Activated naive CD8-positive, alpha-beta T cell treated with anti-CD3 and anti-CD28 coated beads, Interleukin-2, amount 10 ng/mL, durations not matched to agents 7 days and 5 days (primary cell): ENCODE data around the gene WDR59. TPM values are rescaled to one million over a fixed set of nuclear protein-coding genes. Genes with fewer than 3 reads are reported as not detected.
A peak's percentile ranks its signal among the peaks of the same experiment; 100 is the strongest.
"Not testable (repeated sequence)": the region's sequence is repeated elsewhere in the genome, so short reads cannot be mapped to it uniquely, and the experiment has no call there.

Experiments used
- ATAC-seq: fragments of 150-1000 bp; cut with Tn5 transposase; one replicate; pipeline ENCODE4 v1.10.0; 2021; ENCODE audit warnings: low read depth, moderate library complexity
- POLR2A ChIA-PET: fragments of 350-600 bp; sonication (Branson Sonifier 250); formaldehyde crosslinking; loops from one replicate; lab custom pipeline; 2021; ENCODE audit warnings: antibody characterized with exemption; lab: Charles Lee
- DNase-seq: peaks from one replicate; pipeline ENCODE4 v3.0.0; 2021
- H3K27ac Mint-ChIP-seq: one replicate; pipeline ENCODE4 v1.8.0; 2022; ENCODE audit warnings: mild to moderate bottlenecking, mixed read lengths
- H3K27me3 Mint-ChIP-seq: one replicate; pipeline ENCODE4 v1.8.0; 2022; ENCODE audit warnings: mild to moderate bottlenecking, moderate library complexity, mixed read lengths
- H3K36me3 Mint-ChIP-seq: one replicate; pipeline ENCODE4 v1.8.0; 2021; ENCODE audit warnings: mild to moderate bottlenecking, mixed read lengths
- H3K4me1 Mint-ChIP-seq: one replicate; pipeline ENCODE4 v1.8.0; 2021; ENCODE audit warnings: mixed read lengths
- H3K4me3 Mint-ChIP-seq: one replicate; pipeline ENCODE4 v1.8.0; 2022; ENCODE audit warnings: mild to moderate bottlenecking, moderate library complexity, mixed read lengths
- H3K9me3 Mint-ChIP-seq: one replicate; pipeline ENCODE4 v1.8.0; 2021; ENCODE audit warnings: mixed read lengths
- total RNA-seq, 2 experiments: library from RNA; stranded (reverse); gene quantifications; one replicate each; pipeline ENCODE4 v1.2.3, GENCODE V29; 2021

The WDR59 gene
- total RNA-seq, 2 experiments from 2014 or later, result 80.5 to 81.2 TPM

DNA sequence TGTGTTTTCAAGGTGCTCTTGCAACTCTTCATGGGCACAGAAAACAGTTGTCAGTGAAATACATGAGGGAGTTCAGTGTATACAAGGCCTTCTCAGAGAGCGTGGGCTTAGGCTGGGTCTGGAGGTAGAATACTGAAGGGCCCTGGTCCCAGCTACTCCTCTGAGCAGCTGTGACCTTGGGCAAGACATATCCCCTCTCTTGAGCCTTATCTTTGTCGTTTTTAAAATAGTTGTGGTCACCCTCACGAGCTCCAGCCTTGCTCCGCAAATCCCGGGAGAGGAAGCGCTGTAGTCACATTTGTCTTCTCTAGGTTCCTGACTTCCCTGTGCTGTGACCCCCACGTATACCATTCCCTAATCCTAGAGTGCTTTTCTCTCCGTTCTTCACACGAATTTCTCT is 17.6 kb upstream of the WDR59 start:
- Mint-ChIP-seq H3K9me3 (no peaks in the 10 kb centered on the region), H3K4me3 (no peak overlapping the region), H3K4me1 (peaks cover 15% of the 10 kb centered on the region), H3K27ac (no peak overlapping the region), H3K27me3 (peaks cover 14% of the 10 kb centered on the region), H3K36me3 (peaks cover 2% of the 10 kb centered on the region)
- ATAC-seq (no peak), DNase-seq (no peak)
- POLR2A ChIA-PET, result interaction anchor here (1.0 kb wide), 1 partner anchor 17 kb away, joined by 3 read pairs; the partner anchor contains the start of gene WDR59

GRCh38 chr16:75000481-75001081 is 15.7 kb upstream of the WDR59 start:
- ATAC-seq (no peak), DNase-seq (no peak)
- Mint-ChIP-seq H3K36me3 (peaks cover 2% of the 10 kb centered on the region), H3K9me3 (no peaks in the 10 kb centered on the region), H3K27me3 (peaks cover 25% of the 10 kb centered on the region), H3K27ac (no peak overlapping the region), H3K4me3 (peak overlapping the region; percentile 81), H3K4me1 (peaks cover 15% of the 10 kb centered on the region)
- POLR2A ChIA-PET, result interaction anchor here (0.7 to 3.0 kb wide), 2 partner anchors 99 to 110 kb away, joined by 3 to 45 read pairs; no protein-coding TSS in a partner anchor

DNA sequence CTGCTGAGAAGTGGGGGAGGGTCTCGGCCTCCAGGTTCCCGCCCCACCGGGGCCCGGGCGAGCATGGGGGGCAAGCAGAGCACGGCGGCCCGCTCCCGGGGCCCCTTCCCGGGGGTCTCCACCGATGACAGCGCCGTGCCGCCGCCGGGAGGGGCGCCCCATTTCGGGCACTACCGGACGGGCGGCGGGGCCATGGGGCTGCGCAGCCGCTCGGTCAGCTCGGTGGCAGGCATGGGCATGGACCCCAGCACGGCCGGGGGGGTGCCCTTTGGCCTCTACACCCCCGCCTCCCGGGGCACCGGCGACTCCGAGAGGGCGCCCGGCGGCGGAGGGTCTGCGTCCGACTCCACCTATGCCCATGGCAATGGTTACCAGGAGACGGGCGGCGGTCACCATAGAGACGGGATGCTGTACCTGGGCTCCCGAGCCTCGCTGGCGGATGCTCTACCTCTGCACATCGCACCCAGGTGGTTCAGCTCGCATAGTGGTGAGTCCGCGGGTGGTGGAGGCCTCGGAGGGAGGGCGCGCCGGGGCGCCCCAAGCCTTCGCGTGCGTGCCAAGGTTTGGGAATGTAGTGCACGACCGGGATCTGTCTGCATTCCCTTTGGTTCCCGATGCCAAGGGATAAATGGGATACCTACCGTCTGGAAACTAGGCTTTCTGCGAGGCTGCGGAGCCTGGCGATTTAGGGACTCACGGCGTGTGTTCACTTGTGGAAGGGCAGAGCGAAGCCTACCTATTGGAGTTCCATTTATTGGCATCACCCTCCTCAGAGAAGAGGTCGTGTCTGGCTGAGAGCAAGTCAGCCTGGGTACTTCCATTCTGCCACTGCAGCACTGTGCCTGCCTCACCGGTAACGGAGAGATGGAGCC is 14.9 kb upstream of the WDR59 start:
- H3K9me3 Mint-ChIP-seq, result no peaks in the 10 kb centered on the region
- ATAC-seq (peak; percentile 30), DNase-seq (peak; percentile 62)
- H3K36me3 Mint-ChIP-seq, result peaks cover 2% of the 10 kb centered on the region
- POLR2A ChIA-PET, result interaction anchor here (0.6 to 3.0 kb wide), 4 partner anchors 68 to 110 kb away, joined by 3 to 45 read pairs (median 3); no protein-coding TSS in a partner anchor
- H3K4me1 Mint-ChIP-seq, result peaks cover 15% of the 10 kb centered on the region
- peaks cover 25% of the 10 kb centered on the region for H3K27me3 Mint-ChIP-seq
- H3K4me3 Mint-ChIP-seq, result peak overlapping the region; percentile 81
- no peak overlapping the region for H3K27ac Mint-ChIP-seq

DNA sequence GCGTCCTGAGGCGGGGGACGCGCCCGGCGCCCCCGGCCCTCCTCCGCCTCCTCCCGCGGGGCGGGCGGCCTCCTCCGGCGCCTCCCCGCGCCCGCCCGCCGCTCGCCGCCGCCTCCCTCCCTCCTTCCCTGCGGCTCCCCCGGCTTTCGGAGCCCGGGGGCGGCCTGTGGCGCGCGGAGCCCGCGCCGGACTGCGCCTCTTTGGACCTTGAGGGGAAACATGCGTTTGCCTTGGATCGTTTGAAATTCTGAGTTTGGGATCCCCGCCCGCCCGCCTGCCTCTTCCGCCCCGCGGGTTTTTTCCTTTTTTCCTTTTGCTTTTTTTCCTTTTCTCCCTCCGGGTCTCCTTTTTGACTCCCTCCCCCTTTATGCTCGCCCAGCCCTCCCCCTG is 14.3 kb upstream of the WDR59 start:
- POLR2A ChIA-PET, result interaction anchor here (1.1 to 3.0 kb wide), 2 partner anchors 69 to 111 kb away, joined by 3 to 45 read pairs; no protein-coding TSS in a partner anchor
- Mint-ChIP-seq H3K36me3 (peaks cover 2% of the 10 kb centered on the region), H3K27ac (no peak overlapping the region), H3K27me3 (peaks cover 25% of the 10 kb centered on the region), H3K4me3 (peak overlapping the region; percentile 81), H3K9me3 (no peaks in the 10 kb centered on the region), H3K4me1 (peaks cover 15% of the 10 kb centered on the region)
- DNase-seq (no peak), ATAC-seq (peak; percentile 31)

DNA sequence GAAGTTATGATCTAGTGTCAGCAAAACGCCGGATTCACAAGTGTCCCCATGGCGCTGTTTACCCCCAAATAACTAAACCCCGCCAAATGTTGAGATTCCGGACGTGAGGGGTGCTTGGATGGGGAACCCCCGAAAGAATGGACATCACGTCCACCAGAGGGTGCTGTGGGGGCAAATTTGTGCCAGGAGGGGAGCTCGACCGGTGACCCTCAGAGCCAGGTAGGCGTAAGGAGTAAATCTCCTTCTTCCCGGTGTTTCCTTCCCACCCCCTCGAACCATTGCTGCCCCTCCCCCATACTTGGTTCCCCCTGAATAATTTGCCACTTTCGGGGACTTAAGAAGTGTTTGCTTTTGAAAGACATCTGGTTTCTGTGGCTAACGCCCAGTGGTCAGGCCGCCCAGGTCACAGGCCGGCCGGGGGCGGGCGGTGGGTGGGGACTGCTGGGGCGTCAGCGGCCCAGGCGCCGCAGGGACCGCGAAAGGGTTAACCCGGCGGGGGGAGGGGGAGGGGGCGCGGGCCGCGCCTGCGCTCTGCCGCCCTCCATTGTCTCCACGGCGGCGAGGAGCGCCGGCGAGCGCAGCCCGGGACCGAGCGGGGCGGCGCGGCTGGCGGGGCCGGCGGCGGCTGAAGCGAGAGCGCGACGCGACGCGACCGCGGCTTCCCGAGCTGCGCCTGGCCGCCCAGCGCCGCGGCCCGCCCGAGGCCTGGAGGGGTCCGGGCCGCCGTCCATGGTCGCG is 13.7 kb upstream of the WDR59 start, which contains the start of gene ZNRF1:
Gene ZNRF1, plus strand, starts transcription at position 544 of the 738 bp plus-strand sequence. CDS start 648 bp downstream, outside the sequence.
- H3K36me3 Mint-ChIP-seq, result peaks cover 2% of the 10 kb centered on the region
- H3K4me3 Mint-ChIP-seq, result peak within 1 kb of the TSS; percentile 81
- DNase-seq (peak; percentile 81), ATAC-seq (peak; percentile 85)
- H3K9me3 Mint-ChIP-seq, result no peaks in the 10 kb centered on the region
- POLR2A ChIA-PET, result interaction anchor here (0.6 to 3.0 kb wide), 7 partner anchors 13 to 115 kb away, joined by 3 to 45 read pairs (median 4); partner anchors contain the start of gene WDR59
- peaks cover 15% of the 10 kb centered on the region for H3K4me1 Mint-ChIP-seq
- H3K27me3 Mint-ChIP-seq, result peaks cover 25% of the 10 kb centered on the region
- H3K27ac Mint-ChIP-seq, result peak within 1 kb of the TSS; percentile 74

GRCh38 chr16:74997042-74997491 is 12.1 kb upstream of the WDR59 start:
- no peak overlapping the region for H3K4me3 Mint-ChIP-seq
- ATAC-seq (no peak), DNase-seq (no peak)
- POLR2A ChIA-PET, result no interaction called here
- peaks cover 27% of the 10 kb centered on the region for H3K27me3 Mint-ChIP-seq
- H3K27ac Mint-ChIP-seq, result no peak overlapping the region
- H3K9me3 Mint-ChIP-seq, result no peaks in the 10 kb centered on the region
- H3K36me3 Mint-ChIP-seq, result no peaks in the 10 kb centered on the region
- H3K4me1 Mint-ChIP-seq, result peaks cover 12% of the 10 kb centered on the region

GRCh38 chr16:74995986-74996385 is 11.1 kb upstream of the WDR59 start:
- Mint-ChIP-seq H3K4me1 (peaks cover 12% of the 10 kb centered on the region), H3K4me3 (no peak overlapping the region), H3K9me3 (no peaks in the 10 kb centered on the region), H3K27ac (no peak overlapping the region), H3K36me3 (no peaks in the 10 kb centered on the region), H3K27me3 (peaks cover 29% of the 10 kb centered on the region)
- POLR2A ChIA-PET, result interaction anchor here (1.4 kb wide), 1 partner anchor 116 kb away, joined by 4 read pairs; no protein-coding TSS in a partner anchor
- ATAC-seq (no peak), DNase-seq (no peak)

DNA sequence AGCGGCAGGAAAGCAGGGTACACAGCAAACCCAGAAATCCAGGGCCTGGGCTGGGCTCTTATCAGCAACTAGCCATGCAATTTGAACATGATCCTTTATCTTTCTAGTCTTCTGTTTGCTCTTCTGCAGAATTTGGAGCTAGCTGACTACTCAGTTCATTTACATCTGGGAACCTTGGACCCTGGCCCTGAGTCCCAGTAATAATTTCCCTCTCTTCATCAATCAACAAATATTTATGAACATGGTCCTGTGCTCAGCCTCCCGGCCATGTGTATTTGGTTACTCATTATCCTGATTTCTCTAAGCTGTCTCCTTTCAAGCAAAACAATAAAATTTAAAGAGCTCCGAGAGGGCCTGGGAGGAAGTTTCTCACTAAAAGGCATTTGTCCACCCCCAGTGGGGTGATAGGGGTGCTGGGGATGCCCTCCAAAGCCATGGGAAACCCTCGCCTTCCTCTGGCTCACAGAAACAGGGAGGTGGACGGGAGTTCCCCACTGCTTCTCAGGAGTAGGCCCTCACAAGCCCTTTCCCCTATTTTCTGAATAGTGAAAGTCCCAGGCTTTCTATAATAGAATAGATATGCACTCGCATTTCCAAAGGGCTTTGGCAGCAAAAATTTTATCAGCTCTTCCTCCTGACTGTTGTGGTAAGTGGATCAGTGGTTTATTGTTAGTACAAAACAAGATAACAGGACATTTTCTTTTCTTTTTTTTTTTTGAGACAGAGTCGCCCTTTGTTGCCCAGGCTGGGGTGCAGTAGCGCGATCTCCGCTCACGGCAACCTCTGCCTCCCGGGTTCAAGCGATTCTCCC is 6.9 kb upstream of the WDR59 start:
- no peak overlapping the region for H3K4me3 Mint-ChIP-seq
- peaks cover 16% of the 10 kb centered on the region for H3K27me3 Mint-ChIP-seq
- H3K9me3 Mint-ChIP-seq, result no peaks in the 10 kb centered on the region
- DNase-seq, result no peak
- H3K4me1 Mint-ChIP-seq, result no peaks in the 10 kb centered on the region
- POLR2A ChIA-PET, result no interaction called here
- no peak for ATAC-seq
- no peaks in the 10 kb centered on the region for H3K36me3 Mint-ChIP-seq
- no peak overlapping the region for H3K27ac Mint-ChIP-seq

GRCh38 chr16:74991268-74991592 is 6.3 kb upstream of the WDR59 start:
- no peaks in the 10 kb centered on the region for H3K9me3 Mint-ChIP-seq
- H3K4me3 Mint-ChIP-seq, result no peak overlapping the region
- H3K27ac Mint-ChIP-seq, result no peak overlapping the region
- POLR2A ChIA-PET, result no interaction called here
- DNase-seq (no peak), ATAC-seq (no peak)
- H3K36me3 Mint-ChIP-seq, result no peaks in the 10 kb centered on the region
- no peaks in the 10 kb centered on the region for H3K4me1 Mint-ChIP-seq
- peaks cover 11% of the 10 kb centered on the region for H3K27me3 Mint-ChIP-seq

GRCh38 chr16:74990832-74991231 is 5.9 kb upstream of the WDR59 start:
- POLR2A ChIA-PET, result no interaction called here
- DNase-seq (no peak), ATAC-seq (no peak)
- no peaks in the 10 kb centered on the region for H3K9me3 Mint-ChIP-seq
- no peaks in the 10 kb centered on the region for H3K36me3 Mint-ChIP-seq
- peaks cover 8% of the 10 kb centered on the region for H3K27me3 Mint-ChIP-seq
- no peak overlapping the region for H3K27ac Mint-ChIP-seq
- H3K4me3 Mint-ChIP-seq, result no peak overlapping the region
- H3K4me1 Mint-ChIP-seq, result no peaks in the 10 kb centered on the region

DNA sequence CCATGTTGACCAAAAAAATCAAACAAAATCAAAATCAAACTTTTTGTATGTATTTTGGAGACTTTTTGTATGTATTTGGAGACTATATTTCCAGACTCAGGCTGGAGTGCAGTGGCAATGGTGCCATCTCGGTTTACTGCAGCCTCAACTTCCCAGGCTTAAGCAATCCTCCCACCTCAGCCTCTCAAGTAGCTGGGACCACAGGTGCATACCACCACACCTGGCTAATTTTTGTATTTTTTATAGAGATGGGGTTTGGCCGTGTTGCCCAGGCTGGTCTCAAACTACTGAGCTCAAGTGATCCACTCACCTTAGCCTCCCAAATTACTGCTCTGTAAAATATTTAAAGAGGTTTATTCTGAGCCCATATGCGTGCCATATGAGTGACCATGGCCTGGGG is 4.9 kb upstream of the WDR59 start:
- H3K36me3 Mint-ChIP-seq, H3K27ac Mint-ChIP-seq, POLR2A ChIA-PET, H3K9me3 Mint-ChIP-seq, H3K4me1 Mint-ChIP-seq, ATAC-seq, DNase-seq, H3K4me3 Mint-ChIP-seq, H3K27me3 Mint-ChIP-seq: not testable (repeated sequence)

- POLR2A ChIA-PET, result no interaction called here
- Mint-ChIP-seq H3K27me3 (peaks cover 5% of the 10 kb centered on the region), H3K4me3 (no peak overlapping the region), H3K9me3 (no peaks in the 10 kb centered on the region), H3K27ac (no peak overlapping the region), H3K36me3 (peaks cover 3% of the 10 kb centered on the region), H3K4me1 (peaks cover 10% of the 10 kb centered on the region)
- DNase-seq (no peak), ATAC-seq (no peak)
These were observed 2.2 kb upstream of the WDR59 start for GRCh38 chr16:74987027-74987681.
